Ishikawa (cell line): ENCODE measurements around the gene PARVB.

Experiments used
- CREB1 ChIP-seq: IDR thresholded peaks from 2 replicates; pipeline ENCODE4 v1.6.1; 2012; ENCODE audit warnings: low read depth
- EGR1 ChIP-seq: IDR thresholded peaks from 2 replicates; pipeline ENCODE4 v1.6.1; 2012
- EP300 ChIP-seq: IDR thresholded peaks from 2 replicates; pipeline ENCODE4 v1.6.1; 2012; ENCODE audit warnings: borderline replicate concordance
- FOXM1 ChIP-seq: IDR thresholded peaks from 2 replicates; pipeline ENCODE4 v1.6.1; 2012; ENCODE audit warnings: low read depth, borderline replicate concordance
- MAX ChIP-seq: IDR thresholded peaks from 2 replicates; pipeline ENCODE4 v1.6.1; 2012
- RAD21 ChIP-seq: IDR thresholded peaks from 2 replicates; pipeline ENCODE4 v1.6.1; 2012; ENCODE audit warnings: low read depth
- REST ChIP-seq: IDR thresholded peaks from 2 replicates; pipeline ENCODE4 v1.6.1; 2012; ENCODE audit warnings: low read depth, mild to moderate bottlenecking
- TEAD4 ChIP-seq: IDR thresholded peaks from 2 replicates; pipeline ENCODE4 v1.6.1; 2012
- USF1 ChIP-seq: IDR thresholded peaks from 2 replicates; pipeline ENCODE4 v1.6.1; 2012
- YY1 ChIP-seq: IDR thresholded peaks from 2 replicates; pipeline ENCODE4 v1.6.1; 2012; ENCODE audit warnings: low read depth
- ZBTB7A ChIP-seq: IDR thresholded peaks from 2 replicates; pipeline ENCODE4 v1.6.1; 2012; ENCODE audit warnings: low read depth

- TF ChIP-seq YY1 (no peak), TEAD4 (no peak), CREB1 (no peak), ZBTB7A (no peak), REST (no peak), EP300 (no peak), RAD21 (no peak), USF1 (no peak), EGR1 (no peak), FOXM1 (no peak), MAX (no peak)
These were observed 21.8 kb upstream of the PARVB start for GRCh38 chr22:44002324-44002723.
